HTERT RPE-1 (cell line): ENCODE results near the gene PSRC1.

Experiments used
- in situ Hi-C: fragments of 300-500 bp; cut with MboI; formaldehyde crosslinking; loops from 4 replicates; pipeline ENCODE4 v1.14.3; 2020; ENCODE audit warnings: low sequenced_read_pairs

PSRC1 gene

DNA sequence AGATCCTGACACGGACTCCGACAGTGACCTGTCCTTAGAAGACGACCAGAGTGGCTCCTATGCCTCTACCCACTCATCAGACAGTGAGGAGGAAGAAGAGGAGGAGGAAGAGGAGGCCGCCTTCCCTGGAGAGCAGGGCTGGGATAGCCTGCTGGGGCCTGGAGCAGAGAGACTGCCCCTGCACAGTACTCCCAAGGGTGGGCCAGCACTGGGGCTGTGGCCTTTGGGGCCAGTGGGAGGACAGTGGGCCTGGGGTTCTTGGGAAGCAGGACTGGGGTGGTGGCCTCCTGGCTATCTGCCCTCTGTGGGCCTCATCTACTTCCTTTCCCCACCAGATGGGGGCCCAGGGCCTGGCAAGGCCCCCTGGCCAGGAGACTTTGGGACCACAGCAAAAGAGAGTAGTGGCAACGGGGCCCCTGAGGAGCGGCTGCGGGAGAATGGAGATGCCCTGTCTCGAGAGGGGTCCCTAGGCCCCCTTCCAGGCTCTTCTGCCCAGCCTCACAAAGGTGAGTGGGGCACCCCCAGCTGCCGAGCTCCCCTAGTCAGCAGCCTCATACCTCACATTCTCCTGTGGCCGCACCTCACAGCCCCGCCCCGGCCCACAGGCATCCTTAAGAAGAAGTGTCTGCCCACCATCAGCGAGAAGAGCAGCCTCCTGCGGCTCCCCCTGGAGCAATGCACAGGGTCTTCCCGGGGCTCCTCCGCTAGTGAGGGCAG lies 10.0 kb downstream of the PSRC1 start:
- in situ Hi-C loops: no loop called here

DNA sequence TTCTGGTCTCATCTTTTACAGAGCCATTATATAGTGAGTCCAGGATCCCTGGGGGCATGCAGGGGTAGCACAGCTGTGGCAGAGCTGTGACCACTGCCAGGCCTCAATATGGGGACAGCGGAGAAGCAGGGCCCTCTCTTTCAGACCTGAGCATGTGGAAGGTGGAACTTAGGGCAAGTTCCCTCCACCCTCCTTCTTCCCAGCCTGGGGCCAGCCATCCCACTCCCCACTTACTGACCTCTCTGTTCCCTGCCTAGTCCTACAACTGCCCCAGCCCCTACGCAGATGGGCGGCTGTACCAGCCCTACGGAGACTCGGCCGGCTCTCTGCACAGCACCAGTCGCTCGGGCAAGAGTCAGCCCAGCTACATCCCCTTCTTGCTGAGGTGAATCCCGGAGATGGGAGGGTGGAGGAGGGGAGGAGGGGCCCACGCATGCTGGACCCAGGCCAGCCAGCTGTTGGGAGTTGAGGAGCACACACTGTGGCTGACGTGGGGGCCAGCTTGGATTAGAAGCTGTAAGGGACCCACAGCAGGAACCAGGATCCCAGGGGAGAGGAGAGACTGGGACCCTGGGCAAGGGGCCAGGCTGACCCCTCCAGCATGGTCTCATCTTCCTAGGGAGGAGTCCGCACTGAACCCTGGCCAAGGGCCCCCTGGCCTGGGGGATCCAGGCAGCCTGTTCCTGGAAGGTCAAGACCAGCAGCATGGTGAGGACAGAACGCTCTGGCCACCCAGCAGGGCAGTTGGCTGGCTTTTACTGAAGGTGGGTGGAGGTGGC lies 10.7 kb downstream of the PSRC1 start:
- in situ Hi-C loops: no loop called here

GRCh38 chr1:109271458-109271857 lies 11.5 kb downstream of the PSRC1 start:
- in situ Hi-C loops: no loop called here

GRCh38 chr1:109270623-109271317 lies 12.2 kb downstream of the PSRC1 start:
- in situ Hi-C loops: no loop called here

- in situ Hi-C loops: no loop called here
These were observed 12.8 kb downstream of the PSRC1 start for GRCh38 chr1:109269981-109270622.

- in situ Hi-C loops: no loop called here
These were observed 13.5 kb downstream of the PSRC1 start for GRCh38 chr1:109269212-109269980.

GRCh38 chr1:109268431-109269211 lies 14.3 kb downstream of the PSRC1 start:
- in situ Hi-C loops: no loop called here

DNA sequence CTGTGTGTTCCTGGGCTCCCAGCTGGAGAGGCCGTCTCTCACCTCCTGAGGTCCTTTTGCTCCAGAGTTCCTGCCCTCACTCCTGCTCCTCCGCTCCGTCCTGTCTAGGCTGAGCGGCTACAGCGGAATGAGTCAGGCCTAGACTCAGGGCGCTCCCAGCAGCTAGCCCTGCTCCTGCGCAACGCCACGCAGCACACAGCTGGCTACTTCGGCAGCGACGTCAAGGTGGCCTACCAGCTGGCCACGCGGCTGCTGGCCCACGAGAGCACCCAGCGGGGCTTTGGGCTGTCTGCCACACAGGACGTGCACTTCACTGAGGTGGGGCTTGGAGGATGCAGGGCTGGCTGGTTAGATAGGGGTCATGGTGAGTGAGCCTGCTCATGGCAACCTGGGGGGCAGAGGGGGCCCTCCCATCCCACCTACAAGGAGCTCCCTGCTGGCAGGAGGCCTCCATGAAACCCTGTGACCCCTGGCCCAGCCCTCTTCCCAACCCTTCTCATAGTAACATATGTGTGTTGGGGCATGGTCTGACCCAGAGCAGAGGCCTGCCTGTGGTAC lies 15.1 kb downstream of the PSRC1 start:
- in situ Hi-C loops: no loop called here

GRCh38 chr1:109266965-109267364 lies 16.0 kb downstream of the PSRC1 start:
- in situ Hi-C loops: no loop called here

DNA sequence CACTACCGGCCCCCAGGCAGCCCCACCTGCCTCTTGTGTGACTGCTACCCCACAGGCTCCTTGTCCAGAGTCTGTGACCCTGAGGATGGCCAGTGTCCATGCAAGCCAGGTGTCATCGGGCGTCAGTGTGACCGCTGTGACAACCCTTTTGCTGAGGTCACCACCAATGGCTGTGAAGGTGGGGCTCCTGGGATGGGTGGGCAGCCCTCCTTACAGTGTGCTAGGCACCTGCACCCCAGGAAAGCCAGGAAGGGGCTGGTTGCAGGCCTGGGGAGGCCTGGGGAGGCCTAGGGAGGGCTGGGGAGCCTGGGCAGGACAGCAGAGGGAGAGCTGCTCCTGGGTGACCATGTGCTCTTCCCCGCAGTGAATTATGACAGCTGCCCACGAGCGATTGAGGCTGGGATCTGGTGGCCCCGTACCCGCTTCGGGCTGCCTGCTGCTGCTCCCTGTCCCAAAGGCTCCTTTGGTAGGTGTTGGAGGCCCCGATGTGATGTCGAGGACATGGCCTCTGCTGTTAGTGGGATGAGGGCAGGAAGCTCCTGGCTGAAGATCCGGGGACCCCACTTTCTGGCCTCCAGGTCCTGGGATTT lies 17.1 kb downstream of the PSRC1 start:
- in situ Hi-C loops: no loop called here

DNA sequence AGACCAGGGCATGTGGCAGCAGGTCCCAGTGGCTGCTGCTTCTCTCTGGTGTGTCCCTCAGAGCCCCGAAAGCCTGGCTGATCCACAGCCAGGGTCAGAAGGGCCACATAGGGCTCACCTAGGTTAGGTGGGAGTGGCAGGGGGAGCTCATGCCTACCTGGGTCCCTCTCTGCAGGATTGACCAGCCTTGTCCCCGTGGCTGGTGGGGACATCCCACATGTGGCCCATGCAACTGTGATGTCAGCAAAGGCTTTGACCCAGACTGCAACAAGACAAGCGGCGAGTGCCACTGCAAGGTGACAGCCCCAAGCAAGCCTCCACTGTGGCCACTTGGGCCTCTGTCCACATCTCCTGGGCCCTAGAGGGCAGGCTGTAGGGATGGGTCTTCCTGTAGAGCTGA lies 17.9 kb downstream of the PSRC1 start:
- in situ Hi-C loops: no loop called here

GRCh38 chr1:109264379-109264755 lies 18.6 kb downstream of the PSRC1 start:
- in situ Hi-C loops: no loop called here

- in situ Hi-C loops: no loop called here
These were observed 19.2 kb downstream of the PSRC1 start for GRCh38 chr1:109263597-109264378.

- in situ Hi-C loops: no loop called here
These were observed 19.7 kb downstream of the PSRC1 start for GRCh38 chr1:109263234-109263596.

DNA sequence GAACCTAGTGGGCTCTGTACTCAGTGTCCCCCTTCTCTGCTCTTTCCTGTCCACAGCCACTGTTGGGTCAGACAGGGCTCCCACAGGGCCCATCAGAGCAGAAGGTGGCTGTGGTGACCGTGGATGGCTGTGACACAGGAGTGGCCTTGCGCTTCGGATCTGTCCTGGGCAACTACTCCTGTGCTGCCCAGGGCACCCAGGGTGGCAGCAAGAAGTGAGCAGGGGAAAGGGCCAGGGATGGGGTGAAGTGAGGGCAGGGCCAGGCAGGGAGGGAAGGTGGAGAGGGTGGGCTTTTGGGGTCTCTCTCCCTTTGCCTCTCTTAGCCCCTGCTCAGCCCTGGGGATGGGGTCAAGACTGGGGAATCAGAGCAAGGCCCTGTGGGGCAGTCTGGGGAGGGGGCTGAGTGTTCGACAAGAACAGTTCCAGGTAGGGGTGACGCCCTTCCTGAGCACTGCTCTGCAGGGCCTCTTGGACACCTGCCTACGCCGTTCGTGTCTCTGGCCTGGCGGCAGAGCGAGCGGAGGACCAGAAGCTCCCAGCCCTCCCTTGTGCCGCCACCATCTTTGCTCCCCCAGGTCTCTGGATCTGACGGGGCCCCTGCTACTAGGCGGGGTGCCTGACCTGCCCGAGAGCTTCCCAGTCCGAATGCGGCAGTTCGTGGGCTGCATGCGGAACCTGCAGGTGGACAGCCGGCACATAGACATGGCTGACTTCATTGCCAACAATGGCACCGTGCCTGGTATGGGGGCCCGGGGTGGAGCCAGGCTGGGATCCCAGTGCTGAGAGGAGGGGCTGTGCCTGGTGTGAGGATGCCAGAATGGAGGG lies 20.5 kb downstream of the PSRC1 start:
- in situ Hi-C loops: no loop called here

- in situ Hi-C loops: no loop called here
These were observed 21.4 kb downstream of the PSRC1 start for GRCh38 chr1:109261578-109261977.

GRCh38 chr1:109261006-109261405 lies 21.9 kb downstream of the PSRC1 start:
- in situ Hi-C loops: no loop called here
